Natural killer cell (primary cell): ENCODE data around the gene NCOA1. TPM values are rescaled to one million over a fixed set of nuclear protein-coding genes. Genes with fewer than 3 reads are reported as not detected.

ENCODE experiments used
- ATAC-seq, 3 donors: fragments of 150-1000 bp in 2 of 3; fragments of 200-7000 bp in 1 of 3; cut with Tn5 transposase; 1 replicate in 1 of 3; 2 replicates in 2 of 3; pipeline ENCODE4 v1.10.0; 2021; ENCODE audit warnings: mild to moderate bottlenecking in 2 of 3, moderate library complexity in 2 of 3
- DNase-seq, 2 donors: peaks; one replicate each; pipeline versions ENCODE4 v3.0.0 to v3.0.0-alpha.2; 2013 to 2021; ENCODE audit warnings: mixed read lengths in 1 of 2
- H3K27ac ChIP-seq: one replicate; pipeline ENCODE4 v1.5.1; 2013; ENCODE audit warnings: mild to moderate bottlenecking, low read length
- H3K27me3 ChIP-seq: one replicate; pipeline ENCODE4 v1.6.1; 2013; ENCODE audit warnings: low read length; ENCODE audit not compliant: control insufficient read depth, insufficient read depth
- H3K36me3 ChIP-seq: one replicate; pipeline ENCODE4 v1.6.1; 2013; ENCODE audit warnings: low read length; ENCODE audit not compliant: control insufficient read depth, insufficient read depth
- H3K4me1 ChIP-seq: one replicate; pipeline ENCODE4 v1.6.1; 2013; ENCODE audit warnings: low read length; ENCODE audit not compliant: control insufficient read depth, insufficient read depth
- H3K4me3 ChIP-seq: one replicate; pipeline ENCODE4 v1.5.1; 2013; ENCODE audit warnings: low read length
- H3K9me3 ChIP-seq: one replicate; pipeline ENCODE4 v1.6.1; 2013; ENCODE audit warnings: low read length; ENCODE audit not compliant: control insufficient read depth, insufficient read depth
- H3K27ac Mint-ChIP-seq, 2 donors: one replicate each; pipeline ENCODE4 v1.8.0; 2022; ENCODE audit warnings: mild to moderate bottlenecking in 2 of 2, mixed read lengths in 2 of 2, moderate library complexity in 1 of 2
- H3K27me3 Mint-ChIP-seq, 2 donors: one replicate each; pipeline ENCODE4 v1.8.0; 2022; ENCODE audit warnings: low read depth in 2 of 2, mixed read lengths in 2 of 2
- H3K36me3 Mint-ChIP-seq: one replicate; pipeline ENCODE4 v1.8.0; 2022; ENCODE audit warnings: mixed read lengths
- H3K4me1 Mint-ChIP-seq, 2 donors: one replicate each; pipeline ENCODE4 v1.8.0; 2022; ENCODE audit warnings: mixed read lengths in 2 of 2
- H3K4me3 Mint-ChIP-seq: one replicate; pipeline ENCODE4 v1.8.0; 2022; ENCODE audit warnings: mild to moderate bottlenecking, moderate library complexity, mixed read lengths
- H3K9me3 Mint-ChIP-seq, 2 donors: one replicate each; pipeline ENCODE4 v1.8.0; 2022; ENCODE audit warnings: mixed read lengths in 2 of 2
- WGBS: methylation state at CpG from one replicate; pipeline ENCODE4 v1.1.7; 2013; ENCODE audit warnings: missing lambda C conversion rate; ENCODE audit not compliant: insufficient coverage; 5-methylcytosine and 5-hydroxymethylcytosine counted together
- intact Hi-C: fragments of 100-400 bp; cut with micrococcal nuclease; formaldehyde crosslinking; loops from one replicate; pipeline ENCODE4 v1.14.2; 2022
- total RNA-seq, 4 donors: library from RNA; stranded (reverse); fragments of 120-200 nt in 1 of 4; gene quantifications; one replicate each; pipeline versions ENCODE4 v1.2.3 to v1.2.4, GENCODE V29; 2013 to 2022
- TF ChIP-seq, protein P1 (sequence below): fragments of 200-600 bp; IDR thresholded peaks from one replicate; pipeline ENCODE4 v1.8.0; 2022; ENCODE audit warnings: antibody characterized with exemption

The NCOA1 gene
- total RNA-seq, 3 donors from 2014 or later (not counting 1 experiment from before 2014, with no cell fraction given), result 122 to 149 (median 124) TPM

DNA sequence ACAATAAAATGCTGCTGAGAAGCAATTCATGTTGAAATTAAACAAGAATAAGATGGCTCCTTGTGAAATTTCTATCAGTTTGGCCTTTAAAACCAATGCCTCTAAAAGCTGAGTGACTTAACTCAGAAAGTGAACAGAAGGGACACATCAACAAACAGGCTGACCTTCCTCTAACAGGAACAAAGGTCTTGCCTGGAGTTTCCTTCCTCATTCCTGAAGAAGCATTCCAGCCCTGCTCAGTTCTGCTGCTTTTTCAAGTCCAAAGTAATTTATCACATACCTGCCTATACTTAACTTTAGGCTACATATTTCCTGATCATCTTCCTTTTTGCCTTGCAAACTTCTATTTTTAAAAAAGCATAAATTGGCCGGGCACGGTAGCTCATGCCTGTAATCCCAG, 288.1 kb downstream of the NCOA1 start:
- Mint-ChIP-seq H3K4me3 (no peak overlapping the region), H3K27me3 (no peaks in the 10 kb centered on the region), H3K4me1 (no peaks in the 10 kb centered on the region), H3K9me3 (no peaks in the 10 kb centered on the region), H3K36me3 (no peaks in the 10 kb centered on the region), H3K27ac (no peak overlapping the region)
- TF ChIP-seq, protein P1, sequence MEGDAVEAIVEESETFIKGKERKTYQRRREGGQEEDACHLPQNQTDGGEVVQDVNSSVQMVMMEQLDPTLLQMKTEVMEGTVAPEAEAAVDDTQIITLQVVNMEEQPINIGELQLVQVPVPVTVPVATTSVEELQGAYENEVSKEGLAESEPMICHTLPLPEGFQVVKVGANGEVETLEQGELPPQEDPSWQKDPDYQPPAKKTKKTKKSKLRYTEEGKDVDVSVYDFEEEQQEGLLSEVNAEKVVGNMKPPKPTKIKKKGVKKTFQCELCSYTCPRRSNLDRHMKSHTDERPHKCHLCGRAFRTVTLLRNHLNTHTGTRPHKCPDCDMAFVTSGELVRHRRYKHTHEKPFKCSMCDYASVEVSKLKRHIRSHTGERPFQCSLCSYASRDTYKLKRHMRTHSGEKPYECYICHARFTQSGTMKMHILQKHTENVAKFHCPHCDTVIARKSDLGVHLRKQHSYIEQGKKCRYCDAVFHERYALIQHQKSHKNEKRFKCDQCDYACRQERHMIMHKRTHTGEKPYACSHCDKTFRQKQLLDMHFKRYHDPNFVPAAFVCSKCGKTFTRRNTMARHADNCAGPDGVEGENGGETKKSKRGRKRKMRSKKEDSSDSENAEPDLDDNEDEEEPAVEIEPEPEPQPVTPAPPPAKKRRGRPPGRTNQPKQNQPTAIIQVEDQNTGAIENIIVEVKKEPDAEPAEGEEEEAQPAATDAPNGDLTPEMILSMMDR, result no peak
- WGBS, result 34% methylated on average over 2 of the region's 2 CpGs
- DNase-seq (no peak), ATAC-seq (no peak)
- no peaks in the 10 kb centered on the region for H3K4me1 ChIP-seq
- no peak overlapping the region for H3K4me3 ChIP-seq
- H3K27ac ChIP-seq, result no peak overlapping the region
- no peaks in the 10 kb centered on the region for H3K36me3 ChIP-seq
- no peaks in the 10 kb centered on the region for H3K27me3 ChIP-seq
- H3K9me3 ChIP-seq, result no peaks in the 10 kb centered on the region
- intact Hi-C loops, result no loop called here

DNA sequence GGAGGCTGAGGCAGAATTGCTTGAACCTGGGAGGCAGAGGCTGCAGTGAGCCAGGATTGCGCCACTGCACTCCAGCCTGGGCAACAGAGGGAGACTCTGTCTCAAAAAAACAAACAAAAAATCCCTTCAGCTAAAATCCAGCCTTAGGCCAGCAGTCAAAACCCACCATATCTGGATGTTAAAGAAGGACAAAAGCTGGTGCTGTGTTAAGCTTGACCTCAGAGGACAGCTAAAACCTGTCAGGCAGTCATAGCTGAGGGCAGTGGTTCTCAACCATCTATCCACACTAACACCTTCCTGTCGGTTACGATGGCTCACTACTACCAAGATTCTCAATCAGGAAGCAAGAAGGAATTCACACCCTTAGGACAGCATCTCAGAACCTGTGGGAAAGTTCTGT, 292.6 kb downstream of the NCOA1 start:
- H3K36me3 Mint-ChIP-seq, result peaks cover 3% of the 10 kb centered on the region
- H3K27me3 Mint-ChIP-seq, result no peaks in the 10 kb centered on the region
- 92% methylated on average over 3 of the region's 3 CpGs for WGBS
- DNase-seq (no peak), ATAC-seq (no peak)
- TF ChIP-seq, protein P1, result no peak
- H3K4me3 Mint-ChIP-seq, result no peak overlapping the region
- H3K27me3 ChIP-seq, result no peaks in the 10 kb centered on the region
- H3K4me1 Mint-ChIP-seq, result peaks cover 0 to 7% of the 10 kb centered on the region in 2 donors
- no peaks in the 10 kb centered on the region for H3K9me3 ChIP-seq
- no peaks in the 10 kb centered on the region for H3K9me3 Mint-ChIP-seq
- intact Hi-C loops, result no loop called here
- H3K27ac Mint-ChIP-seq, result no peak overlapping the region
- H3K36me3 ChIP-seq, result no peaks in the 10 kb centered on the region
- no peak overlapping the region for H3K27ac ChIP-seq
- no peaks in the 10 kb centered on the region for H3K4me1 ChIP-seq
- no peak overlapping the region for H3K4me3 ChIP-seq

DNA sequence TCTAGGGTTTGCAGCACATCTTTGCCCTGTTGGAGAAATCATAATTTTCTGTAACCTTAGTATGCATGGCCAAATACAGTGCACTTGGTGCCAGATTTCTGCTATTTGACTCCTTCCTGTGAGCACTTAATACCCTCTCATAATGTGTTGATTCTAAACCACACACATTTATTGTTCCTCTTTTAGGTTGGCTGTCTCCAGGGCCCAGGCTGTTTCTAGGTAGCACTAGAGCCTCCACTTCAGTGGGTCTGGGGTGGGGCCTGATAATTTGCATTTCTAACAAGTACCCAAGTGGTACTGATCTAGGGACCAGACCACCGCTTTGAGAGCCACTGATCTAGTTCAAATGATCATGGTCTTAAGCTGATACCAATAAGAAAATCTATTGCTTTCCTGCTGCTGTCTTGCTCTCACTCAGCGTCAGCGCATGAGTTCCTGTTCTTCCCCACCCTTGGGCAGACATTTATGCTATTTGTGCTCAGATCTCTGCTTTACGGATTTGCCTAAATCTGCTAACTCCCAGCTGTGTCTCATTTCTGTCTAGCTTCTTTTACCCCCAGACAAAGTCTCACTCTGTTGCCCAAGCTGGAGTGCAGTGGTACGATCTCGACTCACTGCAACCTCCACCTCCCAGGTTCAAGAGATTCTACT, 294.7 kb downstream of the NCOA1 start:
- H3K27me3 ChIP-seq, result no peaks in the 10 kb centered on the region
- H3K9me3 Mint-ChIP-seq, result no peaks in the 10 kb centered on the region
- H3K9me3 ChIP-seq, result no peaks in the 10 kb centered on the region
- no peak overlapping the region for H3K4me3 ChIP-seq
- H3K36me3 ChIP-seq, result no peaks in the 10 kb centered on the region
- WGBS, result 50% methylated on average over 6 of the region's 6 CpGs
- peak overlapping the region; percentile 30 for H3K27ac ChIP-seq
- TF ChIP-seq, protein P1, result no peak
- intact Hi-C loops, result no loop called here
- H3K27me3 Mint-ChIP-seq, result no peaks in the 10 kb centered on the region
- ATAC-seq (peak in 1 of 3 donors; percentile 28), DNase-seq (no peak)
- no peak overlapping the region for H3K27ac Mint-ChIP-seq
- H3K4me1 Mint-ChIP-seq, result peaks cover 0 to 7% of the 10 kb centered on the region in 2 donors
- no peaks in the 10 kb centered on the region for H3K4me1 ChIP-seq
- H3K36me3 Mint-ChIP-seq, result peaks cover 8% of the 10 kb centered on the region
- no peak overlapping the region for H3K4me3 Mint-ChIP-seq

DNA sequence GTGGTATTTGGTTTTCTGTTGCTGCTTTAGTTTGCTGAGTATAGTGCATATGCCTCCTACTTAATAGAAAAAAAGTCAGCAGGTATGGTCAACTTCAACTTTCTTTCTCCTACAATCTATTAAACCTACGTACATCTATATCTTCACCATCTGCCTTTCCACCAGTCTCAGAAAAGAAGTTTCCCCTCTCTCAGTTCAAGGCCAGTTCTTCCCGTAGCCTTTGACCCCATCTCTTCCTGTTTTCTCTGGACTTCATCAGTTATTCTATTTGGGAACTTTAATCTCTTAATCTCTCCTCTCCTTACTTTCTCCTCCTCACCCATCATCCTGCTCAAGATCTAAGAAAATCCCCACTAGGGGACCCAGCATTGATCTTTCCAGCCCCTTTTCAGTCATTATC, 296.5 kb downstream of the NCOA1 start:
- intact Hi-C loops, result no loop called here
- H3K27ac Mint-ChIP-seq, result no peak overlapping the region

More for the DNA sequence above, 296.5 kb downstream of the NCOA1 start:
- no peaks in the 10 kb centered on the region for H3K27me3 Mint-ChIP-seq
- Histone ChIP-seq H3K4me3 (no peak overlapping the region), H3K36me3 (no peaks in the 10 kb centered on the region), H3K27me3 (no peaks in the 10 kb centered on the region), H3K4me1 (no peaks in the 10 kb centered on the region), H3K9me3 (no peaks in the 10 kb centered on the region), H3K27ac (no peak overlapping the region)
- H3K4me3 Mint-ChIP-seq, result no peak overlapping the region
- no peak for DNase-seq
- TF ChIP-seq, protein P1, result no peak
- no peaks in the 10 kb centered on the region for H3K9me3 Mint-ChIP-seq
- ATAC-seq, result no peak
- 86% methylated on average over 2 of the region's 2 CpGs for WGBS
- peaks cover 8% of the 10 kb centered on the region for H3K36me3 Mint-ChIP-seq
- peaks cover 8 to 12% of the 10 kb centered on the region in 2 donors for H3K4me1 Mint-ChIP-seq
